Loucy (cell line): ENCODE data around the gene TSHR.

Experiments
- H2AFZ ChIP-seq: fragments of 200-600 bp; sonication (generic); 2 replicates; pipeline ENCODE4 v1.6.0; 2016; ENCODE audit warnings: antibody characterized with exemption, mild to moderate bottlenecking, low read length, moderate library complexity
- H3F3A ChIP-seq: fragments of 200-600 bp; 2 replicates; pipeline ENCODE4 v1.6.0; 2016; ENCODE audit warnings: antibody characterized with exemption, low read depth, mild to moderate bottlenecking
- H3K27me3 ChIP-seq: fragments of 200-600 bp; sonication (generic); 2 replicates; pipeline ENCODE4 v1.6.1; 2014; ENCODE audit warnings: low read length, mild to moderate bottlenecking; ENCODE audit not compliant: insufficient read depth, poor library complexity, severe bottlenecking
- H3K36me3 ChIP-seq: fragments of 200-600 bp; sonication (generic); 2 replicates; pipeline ENCODE4 v1.6.1; 2016; ENCODE audit warnings: low read length; ENCODE audit not compliant: insufficient read depth
- H3K4me1 ChIP-seq: fragments of 200-600 bp; sonication (generic); 2 replicates; pipeline ENCODE4 v1.5.1; 2014; ENCODE audit warnings: low read length, mild to moderate bottlenecking; ENCODE audit not compliant: insufficient read depth, poor library complexity, severe bottlenecking
- H3K4me2 ChIP-seq: fragments of 200-600 bp; sonication (generic); 2 replicates; pipeline ENCODE4 v1.6.0; 2014; ENCODE audit warnings: antibody characterized with exemption, low read length, low read depth, mild to moderate bottlenecking; ENCODE audit not compliant: poor library complexity, severe bottlenecking
- H3K4me3 ChIP-seq: fragments of 200-600 bp; sonication (generic); 2 replicates; pipeline ENCODE4 v1.5.1; 2014; ENCODE audit warnings: low read length, mild to moderate bottlenecking, mixed read lengths; ENCODE audit not compliant: poor library complexity, severe bottlenecking
- H3K79me2 ChIP-seq: fragments of 200-600 bp; sonication (generic); 2 replicates; pipeline ENCODE4 v1.6.1; 2014; ENCODE audit warnings: low read length; ENCODE audit not compliant: insufficient read depth
- H3K9ac ChIP-seq: fragments of 200-600 bp; sonication (generic); 2 replicates; pipeline ENCODE4 v1.6.0; 2014; ENCODE audit warnings: mild to moderate bottlenecking, low read depth, low read length, moderate library complexity; ENCODE audit not compliant: poor library complexity, severe bottlenecking
- H3K9me2 ChIP-seq: fragments of 200-600 bp; sonication (generic); replicated peaks from 2 replicates; pipeline ENCODE4 v1.6.1; 2016; ENCODE audit warnings: low read depth, low read length, mixed read lengths
- H3K9me3 ChIP-seq: fragments of 200-600 bp; sonication (generic); 2 replicates; pipeline ENCODE4 v1.6.1; 2014; ENCODE audit warnings: mild to moderate bottlenecking, antibody characterized with exemption, low read length, low read depth; ENCODE audit not compliant: insufficient read depth
- H4K20me1 ChIP-seq: fragments of 200-600 bp; sonication (generic); 2 replicates; pipeline ENCODE4 v1.6.0; 2014; ENCODE audit warnings: antibody characterized with exemption, low read length, mild to moderate bottlenecking; ENCODE audit not compliant: insufficient read depth, poor library complexity, severe bottlenecking
- CTCF ChIP-seq: fragments of 200-600 bp; sonication (generic); conservative IDR thresholded peaks from 2 replicates; pipeline ENCODE4 v1.5.1; 2014; ENCODE audit warnings: mild to moderate bottlenecking, antibody characterized with exemption, low read length
- EZH2phosphoT487 ChIP-seq: fragments of 200-600 bp; IDR thresholded peaks from 2 replicates; pipeline ENCODE4 v1.6.1; 2018; ENCODE audit warnings: antibody characterized with exemption, mild to moderate bottlenecking, moderate library complexity, borderline replicate concordance

Gene TSHR

DNA sequence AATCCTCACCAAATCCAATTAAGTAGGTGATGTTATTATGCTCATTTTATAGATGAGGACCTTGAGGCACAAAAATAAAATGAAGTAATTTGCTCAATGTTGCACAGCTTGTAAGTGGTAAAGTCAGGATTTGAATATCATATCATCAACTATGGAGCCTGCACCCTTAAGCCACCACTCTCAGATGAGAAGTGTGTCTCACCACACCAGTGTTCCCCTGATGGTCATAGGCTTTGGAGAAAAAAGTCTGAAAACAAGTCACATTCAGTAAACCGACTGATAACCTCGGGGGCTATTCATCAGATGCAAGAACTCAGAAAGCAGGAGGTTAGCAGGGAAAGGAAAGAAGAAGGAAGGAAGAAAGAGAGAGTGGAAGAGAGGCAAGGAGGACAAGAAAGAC, 2.8 kb downstream of the TSHR start:
- peaks cover 35% of the 10 kb centered on the region for H3K4me1 ChIP-seq
- peak overlapping the region; percentile 86 for H3K4me2 ChIP-seq
- H3K4me3 ChIP-seq = peak overlapping the region; percentile 50

GRCh38 chr14:80958939-80959338, 3.5 kb downstream of the TSHR start:
- no peaks in the 10 kb centered on the region for H3K36me3 ChIP-seq
- peak overlapping the region; percentile 50 for H3K4me3 ChIP-seq
- no peaks in the 10 kb centered on the region for H3K9me2 ChIP-seq
- TF ChIP-seq EZH2phosphoT487 (no peak), CTCF (no peak)
- H3F3A ChIP-seq = no peaks in the 10 kb centered on the region
- H2AFZ ChIP-seq = peak overlapping the region; percentile 66
- H4K20me1 ChIP-seq = no peaks in the 10 kb centered on the region
- H3K9me3 ChIP-seq = no peaks in the 10 kb centered on the region
- H3K4me2 ChIP-seq = peak overlapping the region; percentile 86
- H3K79me2 ChIP-seq = peaks cover 5% of the 10 kb centered on the region; the same call in 1 of the 2 replicates
- no peaks in the 10 kb centered on the region for H3K27me3 ChIP-seq
- peak overlapping the region; percentile 73 for H3K9ac ChIP-seq
- peaks cover 35% of the 10 kb centered on the region for H3K4me1 ChIP-seq

More for the DNA sequence above, 2.8 kb downstream of the TSHR start:
- peak overlapping the region; percentile 73 for H3K9ac ChIP-seq
- no peak for TF ChIP-seq CTCF
- TF ChIP-seq EZH2phosphoT487 = no peak
- no peaks in the 10 kb centered on the region for H4K20me1 ChIP-seq
- H3F3A ChIP-seq = no peaks in the 10 kb centered on the region
- H3K9me2 ChIP-seq = no peaks in the 10 kb centered on the region
- H3K36me3 ChIP-seq = no peaks in the 10 kb centered on the region
- H3K27me3 ChIP-seq = no peaks in the 10 kb centered on the region
- no peaks in the 10 kb centered on the region for H3K9me3 ChIP-seq
- peak overlapping the region; percentile 66; the same call in 1 of the 2 replicates for H2AFZ ChIP-seq
- peaks cover 5% of the 10 kb centered on the region; the same call in 1 of the 2 replicates for H3K79me2 ChIP-seq

DNA sequence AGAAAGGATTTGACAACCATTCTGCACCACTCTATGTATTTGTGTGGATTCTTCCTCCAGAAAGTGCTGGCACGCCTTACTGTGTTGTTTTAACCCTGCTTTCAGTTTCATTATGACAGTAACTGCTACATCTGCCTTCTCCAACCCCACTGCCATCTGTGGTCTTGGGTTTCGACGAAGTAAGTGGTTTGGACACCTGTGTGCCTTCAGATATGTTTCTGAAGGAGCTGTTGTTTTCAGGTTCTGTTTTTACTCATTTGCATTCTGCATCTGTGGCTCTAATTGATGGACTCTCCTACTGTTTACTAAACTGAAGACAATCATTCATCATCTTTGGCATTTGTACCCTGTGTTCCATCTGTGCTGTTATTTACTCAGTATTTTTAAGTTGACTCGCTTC, 4.1 kb downstream of the TSHR start:
- H3K9ac ChIP-seq = peak overlapping the region; percentile 73
- H3K4me1 ChIP-seq = peaks cover 35% of the 10 kb centered on the region
- TF ChIP-seq CTCF = no peak
- no peak for TF ChIP-seq EZH2phosphoT487
- H3K4me3 ChIP-seq = peak overlapping the region; percentile 50
- no peaks in the 10 kb centered on the region for H4K20me1 ChIP-seq
- no peaks in the 10 kb centered on the region for H3K9me3 ChIP-seq
- peak overlapping the region; percentile 86 for H3K4me2 ChIP-seq
- no peaks in the 10 kb centered on the region for H3K27me3 ChIP-seq
- H3K36me3 ChIP-seq = no peaks in the 10 kb centered on the region
- H3K79me2 ChIP-seq = peaks cover 5% of the 10 kb centered on the region; the same call in 1 of the 2 replicates
- no peaks in the 10 kb centered on the region for H3K9me2 ChIP-seq
- H2AFZ ChIP-seq = peak overlapping the region; percentile 66
- H3F3A ChIP-seq = no peaks in the 10 kb centered on the region
